Measurements from ENCODE around the gene HPSE2.

The HPSE2 gene

GRCh38 chr10:98649170-98649569 lies 586.5 kb downstream of the HPSE2 start:
- Histone ChIP-seq H2AFZ (ENCODE audit: low read depth, low read length, severe bottlenecking) (no peak overlapping the region), H3K79me2 (ENCODE audit: insufficient read depth, low read length) (no peaks in the 10 kb centered on the region), H3K36me3 (ENCODE audit: low read length) (no peaks in the 10 kb centered on the region), H3K4me3 (ENCODE audit: insufficient read depth, low read length, poor library complexity, severe bottlenecking) (no peak overlapping the region), H3K9ac (ENCODE audit: low read length) (no peak overlapping the region), H3K27me3 (ENCODE audit: low read length) (no peaks in the 10 kb centered on the region), H3K9me3 (ENCODE audit: insufficient read depth, low read length) (no peaks in the 10 kb centered on the region), H3F3A (ENCODE audit: insufficient read depth) (no peaks in the 10 kb centered on the region), H3K27ac (ENCODE audit: low read depth, low read length) (no peak overlapping the region), H3K9me2 (replicated peaks; ENCODE audit: insufficient read depth, low read length) (no peaks in the 10 kb centered on the region), H3K4me2 (ENCODE audit: low read depth, low read length, poor library complexity, severe bottlenecking) (no peak overlapping the region), H4K20me1 (ENCODE audit: low read depth, low read length) (no peaks in the 10 kb centered on the region)
- TF ChIP-seq EZH2phosphoT487 (conservative IDR thresholded peaks at IDR 0.05; ENCODE audit: low read length) (no peak), CTCF (IDR thresholded peaks at IDR 0.05; ENCODE audit: insufficient read depth, low read length, poor library complexity, severe bottlenecking) (no peak)

- Histone ChIP-seq H3F3A (ENCODE audit: insufficient read depth) (no peaks in the 10 kb centered on the region), H4K20me1 (ENCODE audit: low read depth, low read length) (no peaks in the 10 kb centered on the region), H3K79me2 (ENCODE audit: insufficient read depth, low read length) (no peaks in the 10 kb centered on the region), H3K4me2 (ENCODE audit: low read depth, low read length, poor library complexity, severe bottlenecking) (no peak overlapping the region), H3K27ac (ENCODE audit: low read depth, low read length) (no peak overlapping the region), H3K36me3 (ENCODE audit: low read length) (no peaks in the 10 kb centered on the region), H3K4me3 (ENCODE audit: insufficient read depth, low read length, poor library complexity, severe bottlenecking) (no peak overlapping the region), H2AFZ (ENCODE audit: low read depth, low read length, severe bottlenecking) (no peak overlapping the region), H3K9me3 (ENCODE audit: insufficient read depth, low read length) (no peaks in the 10 kb centered on the region), H3K27me3 (ENCODE audit: low read length) (no peaks in the 10 kb centered on the region), H3K9me2 (replicated peaks; ENCODE audit: insufficient read depth, low read length) (no peaks in the 10 kb centered on the region), H3K9ac (ENCODE audit: low read length) (no peak overlapping the region)
- no peak for TF ChIP-seq EZH2phosphoT487 (conservative IDR thresholded peaks at IDR 0.05; ENCODE audit: low read length)
- TF ChIP-seq CTCF (IDR thresholded peaks at IDR 0.05; ENCODE audit: insufficient read depth, low read length, poor library complexity, severe bottlenecking), result no peak
These were observed 588.4 kb downstream of the HPSE2 start for GRCh38 chr10:98646998-98647917.

GRCh38 chr10:98644466-98644865 lies 591.2 kb downstream of the HPSE2 start:
- TF ChIP-seq CTCF (IDR thresholded peaks at IDR 0.05; ENCODE audit: insufficient read depth, low read length, poor library complexity, severe bottlenecking), result no peak
- no peak for TF ChIP-seq EZH2phosphoT487 (conservative IDR thresholded peaks at IDR 0.05; ENCODE audit: low read length)
- Histone ChIP-seq H4K20me1 (ENCODE audit: low read depth, low read length) (no peaks in the 10 kb centered on the region), H3K27me3 (ENCODE audit: low read length) (no peaks in the 10 kb centered on the region)

More at GRCh38 chr10:98644466-98644865, 591.2 kb downstream of the HPSE2 start:
- Histone ChIP-seq H3K27ac (ENCODE audit: low read depth, low read length) (no peak overlapping the region), H2AFZ (ENCODE audit: low read depth, low read length, severe bottlenecking) (no peak overlapping the region), H3K9ac (ENCODE audit: low read length) (no peak overlapping the region), H3F3A (ENCODE audit: insufficient read depth) (no peaks in the 10 kb centered on the region), H3K4me3 (ENCODE audit: insufficient read depth, low read length, poor library complexity, severe bottlenecking) (no peak overlapping the region), H3K9me2 (replicated peaks; ENCODE audit: insufficient read depth, low read length) (no peaks in the 10 kb centered on the region), H3K9me3 (ENCODE audit: insufficient read depth, low read length) (no peaks in the 10 kb centered on the region), H3K36me3 (ENCODE audit: low read length) (no peaks in the 10 kb centered on the region), H3K4me2 (ENCODE audit: low read depth, low read length, poor library complexity, severe bottlenecking) (no peak overlapping the region), H3K79me2 (ENCODE audit: insufficient read depth, low read length) (no peaks in the 10 kb centered on the region)
